GM19452 (cell line): ENCODE results near the gene SCNN1A.

ENCODE experiments used
- ATAC-seq: cut with Tn5 transposase; IDR thresholded peaks from one replicate; pipeline ENCODE4 v1.9.1; 2021; ENCODE audit not compliant: unreplicated experiment

SCNN1A gene

GRCh38 chr12:6335451-6336078 lies 39.8 kb downstream of the SCNN1A start:
- peak; percentile 69 for ATAC-seq

- ATAC-seq = no peak
Measured at GRCh38 chr12:6334940-6335450, 40.4 kb downstream of the SCNN1A start.

GRCh38 chr12:6334359-6334758 lies 41.0 kb downstream of the SCNN1A start:
- no peak for ATAC-seq

- ATAC-seq = no peak
Measured at GRCh38 chr12:6333566-6333965, 41.8 kb downstream of the SCNN1A start.

- no peak for ATAC-seq
Measured at GRCh38 chr12:6333029-6333428, 42.3 kb downstream of the SCNN1A start.

- ATAC-seq = no peak
Measured at GRCh38 chr12:6332459-6332858, 42.9 kb downstream of the SCNN1A start.

GRCh38 chr12:6330999-6331714 lies 44.2 kb downstream of the SCNN1A start:
- ATAC-seq = no peak

GRCh38 chr12:6330192-6330591 lies 45.2 kb downstream of the SCNN1A start:
- peak; percentile 74 for ATAC-seq

GRCh38 chr12:6329703-6330064 lies 45.7 kb downstream of the SCNN1A start:
- ATAC-seq = no peak

- ATAC-seq = no peak
Measured at GRCh38 chr12:6328945-6329702, 46.2 kb downstream of the SCNN1A start.

GRCh38 chr12:6328045-6328779 lies 47.2 kb downstream of the SCNN1A start:
- no peak for ATAC-seq

- ATAC-seq = no peak
Measured at GRCh38 chr12:6327229-6328041, 47.9 kb downstream of the SCNN1A start.

GRCh38 chr12:6326316-6327228 lies 48.8 kb downstream of the SCNN1A start:
- ATAC-seq = no peak

GRCh38 chr12:6324936-6325750 lies 50.2 kb downstream of the SCNN1A start:
- ATAC-seq = no peak

- ATAC-seq = no peak
Measured at GRCh38 chr12:6323995-6324711, 51.2 kb downstream of the SCNN1A start.

GRCh38 chr12:6323340-6323994 lies 51.9 kb downstream of the SCNN1A start:
- peak; percentile 70 for ATAC-seq

GRCh38 chr12:6322969-6323339 lies 52.4 kb downstream of the SCNN1A start:
- peak; percentile 22 for ATAC-seq
